OCI-LY7 (cell line): ENCODE measurements around the gene RPL26. TPM values are rescaled to one million over a fixed set of nuclear protein-coding genes. Genes with fewer than 3 reads are reported as not detected.

ENCODE experiments used
- BruUV-seq: library from RNA; stranded (reverse); fragments of 400-500 nt; replicated peaks from 2 replicates; lab custom pipeline; 2021; lab: Mats Ljungman, UMichigan
- CTCF ChIA-PET: fragments of 300-600 bp; sonication (Branson Sonifier 250); formaldehyde crosslinking; loops from one replicate; lab custom pipeline; 2022; ENCODE audit warnings: antibody characterized with exemption; ENCODE audit not compliant: unreplicated experiment; lab: Charles Lee
- POLR2A ChIA-PET: fragments of 300-600 bp; sonication (Branson Sonifier 250); formaldehyde crosslinking; loops from one replicate; lab custom pipeline; 2022; ENCODE audit warnings: antibody characterized with exemption; lab: Charles Lee
- DNase-seq: peaks from one replicate; pipeline ENCODE4 v3.0.0-alpha.2; 2015; ENCODE audit warnings: low spot score
- H2AFZ ChIP-seq: fragments of 200-600 bp; sonication (generic), shearing (Covaris generic); 2 replicates; pipeline ENCODE4 v1.6.1; 2014; ENCODE audit warnings: mild to moderate bottlenecking, antibody characterized with exemption, low read length, moderate library complexity
- H3K27ac ChIP-seq: fragments of 200-600 bp; sonication (generic); 2 replicates; pipeline ENCODE4 v1.5.1; 2014; ENCODE audit warnings: mixed run types, low read depth, mild to moderate bottlenecking, moderate library complexity, low read length, inconsistent platforms; ENCODE audit not compliant: poor library complexity, severe bottlenecking
- H3K36me3 ChIP-seq: fragments of 200-600 bp; sonication (generic); 2 replicates; pipeline ENCODE4 v1.6.1; 2014; ENCODE audit warnings: mild to moderate bottlenecking, antibody characterized with exemption, low read length, moderate library complexity, mixed read lengths; ENCODE audit not compliant: insufficient read depth
- H3K4me1 ChIP-seq: fragments of 200-600 bp; sonication (generic); 2 replicates; pipeline ENCODE4 v1.5.1; 2014; ENCODE audit warnings: mild to moderate bottlenecking, low read length; ENCODE audit not compliant: insufficient read depth, poor library complexity, severe bottlenecking
- H3K4me2 ChIP-seq: fragments of 200-600 bp; sonication (generic); 2 replicates; pipeline ENCODE4 v1.6.1; 2014; ENCODE audit warnings: mild to moderate bottlenecking, low read length
- H3K4me3 ChIP-seq: fragments of 200-600 bp; sonication (generic); 2 replicates; pipeline ENCODE4 v1.5.1; 2014; ENCODE audit warnings: mild to moderate bottlenecking, low read depth, low read length; ENCODE audit not compliant: poor library complexity, severe bottlenecking
- H3K79me2 ChIP-seq: fragments of 200-600 bp; sonication (generic); 2 replicates; pipeline ENCODE4 v1.6.1; 2016; ENCODE audit warnings: low read depth, mild to moderate bottlenecking, low read length, moderate library complexity, mixed read lengths; ENCODE audit not compliant: insufficient read depth
- H3K9me2 ChIP-seq: fragments of 200-600 bp; sonication (generic); 2 replicates; pipeline ENCODE4 v1.6.1; 2016; ENCODE audit warnings: mild to moderate bottlenecking, low read length, mixed read lengths; ENCODE audit not compliant: insufficient read depth
- H3K9me3 ChIP-seq: fragments of 200-600 bp; sonication (generic); 2 replicates; pipeline ENCODE4 v1.6.1; 2014; ENCODE audit warnings: mild to moderate bottlenecking, mixed run types, low read length, mixed read lengths
- H4K20me1 ChIP-seq: fragments of 200-600 bp; sonication (generic); 2 replicates; pipeline ENCODE4 v1.6.1; 2014; ENCODE audit warnings: mild to moderate bottlenecking, antibody characterized with exemption, low read length, moderate library complexity, mixed read lengths; ENCODE audit not compliant: insufficient read depth
- EZH2phosphoT487 ChIP-seq: fragments of 200-600 bp; sonication (generic); IDR thresholded peaks from 2 replicates; pipeline ENCODE4 v1.6.1; 2018; ENCODE audit warnings: low read depth, borderline replicate concordance, mild to moderate bottlenecking, mixed run types, antibody characterized with exemption, low read length, moderate library complexity, mixed read lengths
- intact Hi-C: fragments of 100-400 bp; cut with micrococcal nuclease; formaldehyde crosslinking; loops from one replicate; pipeline ENCODE4 v1.10.0; 2022; ENCODE audit not compliant: unreplicated experiment
- total RNA-seq, 2 experiments: library from RNA; depleted of rRNA in 1 of 2; stranded (reverse); fragments of >200 nt in 1 of 2; shearing (Covaris generic) in 1 of 2; gene quantifications; 2 replicates each; pipeline ENCODE4 v1.2.3, GENCODE V29; 2014 to 2022
- TF ChIP-seq, protein P1 (sequence below): fragments of 200-600 bp; sonication (generic); conservative IDR thresholded peaks from 2 replicates; pipeline ENCODE4 v1.5.1; 2014; ENCODE audit warnings: mild to moderate bottlenecking, antibody characterized with exemption, low read length, moderate library complexity, mixed read lengths

RPL26 gene
- total RNA-seq, 2 experiments from 2014 or later, result 3,139 to 4,013 TPM

DNA sequence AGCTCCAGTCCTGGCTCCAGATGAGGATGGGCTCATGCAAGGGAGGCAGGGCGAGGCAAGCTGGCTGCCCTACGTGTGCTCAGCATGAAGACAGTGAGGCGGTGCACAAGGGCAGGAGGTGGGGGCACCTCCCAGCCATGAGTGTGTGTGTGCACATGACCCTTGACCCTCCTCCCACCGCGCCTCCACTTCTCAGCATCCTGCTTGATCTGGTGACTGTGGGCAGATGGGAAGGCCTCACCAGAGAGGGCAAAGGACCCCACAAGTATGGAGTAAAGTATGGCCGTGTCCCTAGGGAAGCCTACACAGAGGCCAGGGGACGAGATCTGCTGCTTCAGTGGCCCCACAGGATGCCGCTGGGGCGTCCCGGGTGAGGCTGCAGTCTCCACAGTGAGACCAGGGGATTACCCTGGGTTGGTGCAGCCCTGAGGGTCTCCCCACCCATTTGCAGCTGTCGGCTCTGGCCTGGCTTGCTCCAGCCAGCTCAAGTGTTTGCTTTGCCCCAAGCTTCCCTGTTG, 22.6 kb upstream of the RPL26 start:
- H3K9me3 ChIP-seq, result no peaks in the 10 kb centered on the region
- POLR2A ChIA-PET, result no interaction called here
- DNase-seq, result no peak
- H3K27ac ChIP-seq, result no peak overlapping the region
- H3K4me1 ChIP-seq, result no peaks in the 10 kb centered on the region
- H3K4me3 ChIP-seq, result no peak overlapping the region
- no peak overlapping the region for H3K4me2 ChIP-seq
- no TSS peak for BruUV-seq
- no peak overlapping the region for H2AFZ ChIP-seq
- no peaks in the 10 kb centered on the region for H4K20me1 ChIP-seq
- no peak for TF ChIP-seq EZH2phosphoT487
- TF ChIP-seq, protein P1, sequence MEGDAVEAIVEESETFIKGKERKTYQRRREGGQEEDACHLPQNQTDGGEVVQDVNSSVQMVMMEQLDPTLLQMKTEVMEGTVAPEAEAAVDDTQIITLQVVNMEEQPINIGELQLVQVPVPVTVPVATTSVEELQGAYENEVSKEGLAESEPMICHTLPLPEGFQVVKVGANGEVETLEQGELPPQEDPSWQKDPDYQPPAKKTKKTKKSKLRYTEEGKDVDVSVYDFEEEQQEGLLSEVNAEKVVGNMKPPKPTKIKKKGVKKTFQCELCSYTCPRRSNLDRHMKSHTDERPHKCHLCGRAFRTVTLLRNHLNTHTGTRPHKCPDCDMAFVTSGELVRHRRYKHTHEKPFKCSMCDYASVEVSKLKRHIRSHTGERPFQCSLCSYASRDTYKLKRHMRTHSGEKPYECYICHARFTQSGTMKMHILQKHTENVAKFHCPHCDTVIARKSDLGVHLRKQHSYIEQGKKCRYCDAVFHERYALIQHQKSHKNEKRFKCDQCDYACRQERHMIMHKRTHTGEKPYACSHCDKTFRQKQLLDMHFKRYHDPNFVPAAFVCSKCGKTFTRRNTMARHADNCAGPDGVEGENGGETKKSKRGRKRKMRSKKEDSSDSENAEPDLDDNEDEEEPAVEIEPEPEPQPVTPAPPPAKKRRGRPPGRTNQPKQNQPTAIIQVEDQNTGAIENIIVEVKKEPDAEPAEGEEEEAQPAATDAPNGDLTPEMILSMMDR, result no peak
- no peaks in the 10 kb centered on the region for H3K36me3 ChIP-seq
- intact Hi-C loops, result no loop called here
- H3K79me2 ChIP-seq, result no peaks in the 10 kb centered on the region
- H3K9me2 ChIP-seq, result no peaks in the 10 kb centered on the region
- CTCF ChIA-PET, result no interaction called here

DNA sequence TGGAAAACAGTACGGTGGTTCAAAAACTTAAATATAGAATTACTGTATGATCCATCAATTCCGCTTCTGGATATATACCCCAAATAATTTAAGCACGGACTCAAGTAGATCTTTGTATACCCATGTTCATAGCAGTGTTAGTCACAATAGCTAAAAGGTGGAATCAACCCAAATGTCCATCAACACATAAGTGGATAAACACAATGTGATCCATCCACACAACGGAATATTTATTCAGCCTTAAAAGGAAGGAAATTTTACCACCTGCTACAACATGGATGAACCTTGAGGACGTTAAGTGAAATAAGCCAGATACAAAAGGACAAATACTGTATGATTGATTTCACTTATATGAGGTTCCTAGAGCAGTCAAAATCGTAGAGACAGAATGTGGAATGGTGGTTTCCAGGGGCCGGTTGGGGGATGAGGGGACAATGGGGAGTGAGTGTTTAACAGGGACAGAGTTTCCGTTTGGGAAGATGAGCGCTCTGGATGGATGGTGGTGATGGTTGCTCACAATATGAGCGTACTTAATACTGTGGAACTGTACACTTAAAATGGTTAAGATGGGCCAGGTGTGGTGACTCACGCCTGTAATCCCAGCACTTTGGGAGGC, 20.0 kb upstream of the RPL26 start:
- Histone ChIP-seq H3K4me3 (no peak overlapping the region), H3K4me1 (no peaks in the 10 kb centered on the region), H2AFZ (no peak overlapping the region), H3K79me2 (no peaks in the 10 kb centered on the region), H3K9me2 (no peaks in the 10 kb centered on the region), H3K9me3 (no peaks in the 10 kb centered on the region), H3K36me3 (no peaks in the 10 kb centered on the region), H3K4me2 (no peak overlapping the region), H4K20me1 (no peaks in the 10 kb centered on the region), H3K27ac (no peak overlapping the region)
- TF ChIP-seq, protein P1, result no peak
- no peak for TF ChIP-seq EZH2phosphoT487
- intact Hi-C loops, result no loop called here
- no peak for DNase-seq
- BruUV-seq, result no TSS peak
- ChIA-PET POLR2A (interaction anchor here (0.6 kb wide), 1 partner anchor 12 kb away, joined by 4 read pairs; no protein-coding TSS in a partner anchor), CTCF (no interaction called here)

DNA sequence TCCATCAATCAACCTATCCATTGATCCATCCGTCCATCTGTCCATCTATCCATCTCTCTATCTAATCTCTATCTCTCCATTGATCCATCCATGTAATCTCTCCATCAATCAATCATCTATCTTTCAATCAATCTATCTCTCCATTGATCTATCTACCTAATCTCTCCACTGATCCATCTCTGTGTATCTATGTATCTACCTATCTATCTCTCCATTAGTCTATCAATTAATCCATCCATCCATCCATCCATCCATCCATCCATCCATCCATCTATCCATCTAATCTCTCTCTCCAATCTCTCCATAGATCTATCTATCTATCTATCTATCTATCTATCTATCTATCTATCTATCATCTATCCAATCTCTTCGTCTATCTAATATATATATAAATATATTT, 18.1 kb upstream of the RPL26 start:
- no peak overlapping the region for H3K4me2 ChIP-seq
- no peaks in the 10 kb centered on the region for H3K4me1 ChIP-seq
- no peaks in the 10 kb centered on the region for H3K9me2 ChIP-seq
- intact Hi-C loops, result no loop called here
- no peaks in the 10 kb centered on the region for H3K9me3 ChIP-seq
- H3K27ac ChIP-seq, result no peak overlapping the region
- no peaks in the 10 kb centered on the region for H3K36me3 ChIP-seq
- ChIA-PET POLR2A (no interaction called here), CTCF (no interaction called here)
- BruUV-seq, result no TSS peak
- DNase-seq, result no peak
- H3K79me2 ChIP-seq, result no peaks in the 10 kb centered on the region
- no peaks in the 10 kb centered on the region for H4K20me1 ChIP-seq
- H3K4me3 ChIP-seq, result no peak overlapping the region
- no peak overlapping the region for H2AFZ ChIP-seq
- no peak for TF ChIP-seq EZH2phosphoT487
- TF ChIP-seq, protein P1, result no peak
